A673 (cell line): Measurements from ENCODE around the gene SPG7.

Experiments used
- EZH2 ChIP-seq: fragments of 200-600 bp; sonication (generic); IDR thresholded peaks from 2 replicates; pipeline ENCODE4 v1.6.1; 2017; ENCODE audit warnings: borderline replicate concordance, low read depth, mild to moderate bottlenecking, mixed read lengths, antibody characterized with exemption, low read length; ENCODE audit not compliant: poor library complexity, severe bottlenecking
- TF ChIP-seq, protein P1 (sequence below): fragments of 300-800, 200-600 bp; sonication (generic); conservative IDR thresholded peaks from 2 replicates; pipeline ENCODE4 v1.5.1; 2017; ENCODE audit warnings: low read depth, mild to moderate bottlenecking, antibody characterized with exemption, low read length, moderate library complexity, mixed read lengths

- TF ChIP-seq, protein P1, sequence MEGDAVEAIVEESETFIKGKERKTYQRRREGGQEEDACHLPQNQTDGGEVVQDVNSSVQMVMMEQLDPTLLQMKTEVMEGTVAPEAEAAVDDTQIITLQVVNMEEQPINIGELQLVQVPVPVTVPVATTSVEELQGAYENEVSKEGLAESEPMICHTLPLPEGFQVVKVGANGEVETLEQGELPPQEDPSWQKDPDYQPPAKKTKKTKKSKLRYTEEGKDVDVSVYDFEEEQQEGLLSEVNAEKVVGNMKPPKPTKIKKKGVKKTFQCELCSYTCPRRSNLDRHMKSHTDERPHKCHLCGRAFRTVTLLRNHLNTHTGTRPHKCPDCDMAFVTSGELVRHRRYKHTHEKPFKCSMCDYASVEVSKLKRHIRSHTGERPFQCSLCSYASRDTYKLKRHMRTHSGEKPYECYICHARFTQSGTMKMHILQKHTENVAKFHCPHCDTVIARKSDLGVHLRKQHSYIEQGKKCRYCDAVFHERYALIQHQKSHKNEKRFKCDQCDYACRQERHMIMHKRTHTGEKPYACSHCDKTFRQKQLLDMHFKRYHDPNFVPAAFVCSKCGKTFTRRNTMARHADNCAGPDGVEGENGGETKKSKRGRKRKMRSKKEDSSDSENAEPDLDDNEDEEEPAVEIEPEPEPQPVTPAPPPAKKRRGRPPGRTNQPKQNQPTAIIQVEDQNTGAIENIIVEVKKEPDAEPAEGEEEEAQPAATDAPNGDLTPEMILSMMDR: no peak
- TF ChIP-seq EZH2: no peak
Measured at GRCh38 chr16:89562939-89563338, 54.7 kb downstream of the SPG7 start.
